Stimulated activated CD8-positive, alpha-beta memory T cell treated with anti-CD3 and anti-CD28 coated beads, Interleukin-2, amount 100 ng/mL, for 1 hour (primary cell): ENCODE results near the gene NRDE2.
"Not testable (repeated sequence)": the region's sequence is repeated elsewhere in the genome, so short reads cannot be mapped to it uniquely, and the experiment has no call there.

ENCODE experiments used
- DNase-seq, 2 donors: peaks; one replicate each; pipeline ENCODE4 v3.0.0-alpha.2; 2020; ENCODE audit warnings: low read depth in 2 of 2

Gene NRDE2

DNA sequence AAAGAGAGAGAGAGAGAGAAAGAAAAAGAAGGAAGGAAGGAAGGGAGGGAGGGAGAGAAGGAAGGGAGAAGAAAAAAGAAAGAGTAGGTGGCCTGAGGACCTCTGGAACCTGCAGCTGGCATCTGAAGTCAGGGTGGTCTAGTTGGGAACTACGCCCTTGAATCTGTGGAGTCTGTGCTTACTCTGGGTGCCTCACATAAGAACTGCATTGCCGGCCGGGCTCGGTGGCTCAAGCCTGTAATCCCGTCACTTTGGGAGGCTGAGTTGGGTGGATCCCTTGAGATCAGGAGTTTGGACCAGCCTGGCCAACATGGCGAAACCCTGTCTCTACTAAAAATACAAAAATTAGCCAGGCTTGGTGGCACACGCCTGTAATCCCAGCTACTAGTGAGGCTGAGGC is 10.0 kb upstream of the NRDE2 start:
- no peak for DNase-seq

DNA sequence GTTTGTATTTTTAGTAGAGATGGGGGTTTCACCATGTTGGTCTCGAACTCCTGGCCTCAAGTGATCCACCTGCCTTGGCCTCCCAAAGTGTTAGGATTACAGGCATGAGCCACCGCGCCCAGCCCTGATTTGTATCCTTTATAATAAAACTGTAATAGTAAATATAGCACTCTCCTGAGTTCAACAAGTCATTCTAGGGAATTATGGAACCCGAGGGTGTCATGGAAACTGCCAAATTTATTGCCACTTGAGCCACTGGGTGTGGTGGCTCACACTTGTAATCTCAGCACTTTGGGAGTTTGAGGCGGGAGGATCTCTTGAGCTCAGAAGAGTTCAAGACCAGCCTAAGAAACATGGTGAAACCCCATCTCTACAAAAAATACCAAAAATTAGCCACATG is 9.5 kb upstream of the NRDE2 start:
- DNase-seq = not testable (repeated sequence)

DNA sequence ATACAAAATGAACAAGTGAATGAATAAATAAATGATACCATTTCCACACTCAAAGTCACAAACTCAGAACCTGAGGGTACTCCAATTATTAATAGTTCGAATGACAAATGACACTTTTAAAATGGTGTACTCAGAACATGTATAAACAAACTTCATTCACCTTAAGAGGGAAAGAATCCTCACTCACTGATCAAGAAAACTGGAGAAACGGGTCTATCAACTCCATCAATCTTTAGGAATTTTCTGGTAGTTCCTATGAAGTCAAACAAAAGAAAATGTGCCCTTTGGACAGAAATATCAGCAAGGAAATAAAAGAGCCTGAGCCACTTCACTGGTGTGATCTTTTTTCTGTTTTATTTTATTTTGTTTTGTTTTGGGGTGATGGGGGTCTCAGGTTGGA is 5.2 kb upstream of the NRDE2 start:
- no peak for DNase-seq

DNA sequence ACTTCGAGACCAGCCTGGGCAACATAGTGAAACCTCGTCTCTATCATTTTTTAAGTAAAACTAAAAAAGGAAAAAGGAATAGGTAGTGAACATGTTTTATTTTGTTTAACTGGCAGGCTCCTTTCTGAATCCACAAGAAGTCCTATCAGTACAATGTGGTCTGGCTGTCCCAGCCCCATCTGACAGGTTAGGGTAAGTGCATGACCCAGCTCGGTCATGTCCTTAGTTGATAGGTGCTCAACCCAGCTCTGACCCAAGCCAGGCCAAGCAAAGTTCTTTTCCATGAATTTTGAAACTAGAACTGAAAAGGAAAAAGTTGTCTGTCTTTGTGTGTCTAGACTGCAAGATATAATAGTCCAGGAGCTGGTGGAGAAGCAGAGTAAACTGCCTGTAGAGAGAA is 4.7 kb upstream of the NRDE2 start:
- DNase-seq = no peak

DNA sequence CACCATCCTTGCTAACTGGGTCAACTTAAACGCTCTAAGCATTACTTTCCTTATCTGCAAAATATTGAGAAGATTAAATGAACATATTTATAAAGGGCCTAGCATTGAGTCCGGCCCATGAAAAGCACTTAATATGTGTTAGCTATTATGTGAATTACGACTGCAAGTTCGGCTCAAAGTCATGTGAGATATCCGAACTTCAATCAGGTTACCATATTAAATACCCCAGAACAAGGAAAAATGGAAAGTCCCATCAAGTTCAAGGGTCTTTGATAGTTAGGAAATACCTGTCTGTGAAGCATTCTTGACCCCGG is 487 bp upstream of the NRDE2 start:
- no peak for DNase-seq

DNA sequence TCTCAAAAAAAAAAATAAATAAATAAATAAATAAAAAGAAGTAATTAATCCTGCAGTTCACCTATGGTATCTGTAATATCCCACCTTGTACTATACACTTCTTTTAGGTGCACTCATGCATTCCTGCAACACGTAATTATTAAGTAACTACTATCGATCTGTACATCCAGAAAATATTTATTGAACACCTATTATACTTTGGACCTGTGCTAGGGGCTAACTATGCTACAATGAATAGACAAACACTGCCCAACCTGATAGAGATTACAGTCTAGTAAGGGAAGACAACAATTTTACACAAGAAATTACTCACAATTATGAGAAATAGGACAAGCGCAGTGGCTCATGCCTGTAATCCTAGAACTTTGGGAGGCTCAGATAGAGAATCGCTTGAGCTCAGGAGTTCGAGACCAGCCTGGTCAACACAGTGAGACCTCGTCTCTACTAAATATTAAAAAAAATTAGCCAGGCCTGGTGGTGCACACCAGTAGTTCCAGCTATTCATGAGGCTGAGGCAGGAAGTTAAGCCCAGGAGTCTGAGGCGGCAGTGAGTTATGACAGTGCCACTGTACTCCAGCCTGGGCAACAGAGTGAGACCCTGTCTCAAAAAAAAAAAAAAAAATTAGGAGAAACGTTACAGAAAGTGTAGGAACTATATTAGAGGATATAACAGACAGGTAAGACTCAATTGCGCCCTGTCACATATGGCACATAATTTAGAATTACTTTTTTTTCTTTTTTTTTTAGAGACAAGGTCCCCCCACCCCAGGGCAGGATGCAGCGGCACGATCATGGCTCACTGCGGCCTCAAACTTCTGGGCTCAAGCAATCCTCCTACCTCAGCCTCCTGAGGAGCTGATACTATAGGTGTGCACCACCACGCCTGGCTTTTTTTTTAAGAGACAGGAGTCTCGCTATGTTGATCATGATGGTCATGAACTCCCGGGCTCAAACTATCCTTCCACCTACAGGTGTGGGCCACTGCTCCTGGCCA is 1.2 kb downstream of the NRDE2 start:
- no peak for DNase-seq

DNA sequence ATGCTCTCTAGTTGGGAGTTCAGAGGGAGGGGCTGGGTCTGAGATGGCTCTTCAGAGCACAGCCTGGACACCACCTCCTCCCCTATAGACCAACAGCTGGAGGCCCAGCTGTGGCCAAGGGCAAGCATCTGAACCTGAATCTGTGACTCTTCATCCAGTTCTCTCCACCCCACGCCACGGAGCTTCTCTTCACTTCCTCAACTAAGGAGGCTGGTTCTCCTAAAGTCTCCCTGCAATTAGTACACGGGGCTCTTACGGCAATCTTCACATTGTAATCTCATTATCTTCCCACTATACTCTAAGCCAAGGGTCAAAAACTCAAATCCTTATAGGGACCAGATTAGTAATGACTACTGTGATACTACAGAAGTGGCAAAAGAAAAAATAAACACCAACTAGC is 9.8 kb downstream of the NRDE2 start:
- DNase-seq = no peak

DNA sequence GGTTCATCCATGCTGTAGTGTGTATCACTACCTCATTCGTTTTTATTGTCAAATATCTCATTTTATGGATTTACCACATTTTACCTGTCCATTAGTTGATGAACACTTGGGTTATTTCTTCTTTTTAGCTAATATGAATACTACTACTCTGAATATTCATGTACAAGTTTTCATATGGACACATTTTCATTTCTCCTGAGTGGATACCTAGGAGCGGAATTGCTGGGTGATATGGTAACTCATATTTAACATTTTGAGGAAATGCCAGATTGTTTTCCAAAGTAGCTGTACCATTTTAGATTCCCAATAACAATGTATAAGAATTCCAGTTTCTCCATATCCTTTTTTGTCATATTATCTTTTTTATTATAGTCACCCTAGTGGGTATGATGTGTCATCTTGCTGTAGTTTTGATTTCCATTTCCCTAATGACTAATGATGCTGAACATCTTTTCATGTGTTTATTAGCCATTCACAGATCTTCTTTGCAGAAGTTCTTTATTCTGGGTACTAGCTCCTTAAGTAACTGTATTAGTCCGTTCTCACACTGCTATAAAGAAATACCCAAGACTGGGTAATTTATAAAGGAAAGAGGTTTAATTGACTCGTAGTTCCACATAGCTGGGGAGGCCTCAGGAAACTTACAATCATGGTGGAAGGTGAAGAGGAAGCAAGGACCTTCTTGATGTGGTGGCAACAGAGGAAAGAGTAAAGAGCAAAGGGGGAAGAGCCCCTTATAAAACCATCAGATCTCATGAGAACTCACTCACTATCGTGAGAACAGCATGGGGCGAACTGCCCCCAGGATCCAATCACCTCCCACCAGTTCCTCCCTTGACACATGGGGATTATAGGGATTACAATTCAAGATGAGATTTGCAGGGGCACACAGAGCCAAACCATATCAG is 11.9 kb downstream of the NRDE2 start:
- no peak for DNase-seq

DNA sequence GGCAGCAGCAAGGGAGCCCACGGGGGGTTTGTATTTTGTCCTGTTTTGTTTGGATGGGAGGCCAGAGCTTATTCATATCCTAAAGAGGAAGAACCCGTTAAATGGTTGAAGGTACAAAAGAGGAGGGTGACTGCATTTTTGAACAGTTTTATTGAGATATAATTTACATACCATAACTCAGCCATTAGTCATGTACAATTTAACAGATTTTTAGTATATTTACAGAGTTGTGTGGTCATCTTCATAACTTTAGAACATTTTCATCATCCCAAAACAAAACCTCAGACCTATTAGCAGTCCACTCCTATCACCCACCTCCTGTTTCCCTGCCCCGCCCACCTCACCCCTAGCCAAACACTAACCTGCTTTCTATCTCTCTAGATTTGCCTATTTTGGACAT is 12.6 kb downstream of the NRDE2 start:
- no peak for DNase-seq

DNA sequence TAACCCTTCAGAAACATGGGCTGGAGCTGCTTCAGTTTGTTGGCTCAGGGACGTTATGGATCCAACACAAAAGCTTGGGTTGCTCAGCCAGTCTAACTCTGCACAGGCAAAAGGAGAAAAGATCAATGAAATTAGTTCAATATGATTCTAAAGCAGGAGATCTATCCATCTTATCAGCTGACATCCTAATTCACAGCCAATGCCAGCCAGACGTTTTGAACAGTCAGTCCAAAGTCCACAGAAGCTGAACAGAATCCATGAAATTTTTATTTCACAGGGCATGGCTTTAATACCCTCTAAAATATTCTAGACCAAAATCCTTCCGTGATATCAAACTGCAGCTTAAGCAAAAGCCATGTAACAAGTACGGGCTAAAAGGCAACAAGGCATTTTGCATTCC is 13.7 kb downstream of the NRDE2 start:
- no peak for DNase-seq

DNA sequence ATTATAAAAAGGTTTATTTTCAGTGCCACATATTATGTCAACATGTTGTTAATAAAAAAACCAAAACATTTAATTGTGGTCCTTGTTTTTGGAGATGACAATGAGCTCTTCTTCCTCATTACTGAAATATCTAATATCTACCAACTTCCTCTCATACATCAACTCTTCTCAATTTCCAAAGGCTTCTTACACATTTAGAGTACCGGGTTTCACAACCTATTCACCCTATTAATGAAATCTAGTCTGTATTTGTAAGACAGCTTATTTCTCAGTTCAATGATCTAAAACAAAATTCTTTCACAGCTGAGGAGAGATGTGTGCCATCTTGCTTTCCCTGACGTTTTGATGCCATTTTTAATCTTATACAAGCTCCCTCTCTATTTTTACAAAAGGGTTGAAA is 14.5 kb downstream of the NRDE2 start:
- DNase-seq = no peak

DNA sequence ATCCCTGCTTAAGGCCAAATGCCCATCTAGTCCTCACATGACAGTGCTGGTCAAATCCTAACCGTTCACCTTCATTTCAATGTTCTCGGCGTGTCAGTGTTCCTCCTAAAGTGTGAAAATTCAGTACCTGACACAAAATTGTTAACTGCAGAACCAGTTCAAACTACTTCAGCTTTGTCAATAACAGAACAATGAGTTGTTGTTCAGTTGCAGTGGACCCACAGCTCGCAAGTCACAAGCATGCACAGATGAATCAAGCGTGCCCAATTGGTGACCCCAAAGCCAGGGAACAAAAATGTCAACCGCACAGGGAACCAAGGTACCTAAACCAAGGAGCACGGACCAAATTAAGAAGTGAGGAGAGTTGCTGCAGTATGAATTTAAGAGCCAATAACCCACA is 23.2 kb downstream of the NRDE2 start:
- DNase-seq = no peak

DNA sequence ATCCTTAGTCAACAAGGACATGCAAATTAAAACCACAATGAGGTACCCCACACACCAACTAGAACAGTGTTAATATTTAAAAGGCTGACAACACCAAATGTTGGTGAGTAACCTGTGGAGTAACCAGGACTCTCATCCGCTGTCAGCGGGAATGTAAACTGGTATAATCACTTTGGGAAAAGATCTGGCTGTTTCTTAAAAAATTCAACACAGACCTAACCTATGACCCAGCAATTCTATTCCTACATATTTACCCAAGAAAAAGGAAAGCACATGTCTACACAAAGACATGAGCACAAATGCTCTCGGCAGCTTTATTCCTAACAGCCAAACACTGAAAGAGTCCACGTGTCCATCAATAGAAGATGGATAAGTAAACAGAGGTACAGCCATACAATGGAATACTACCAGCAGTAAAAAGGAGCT is 26.6 kb downstream of the NRDE2 start:
- no peak for DNase-seq

DNA sequence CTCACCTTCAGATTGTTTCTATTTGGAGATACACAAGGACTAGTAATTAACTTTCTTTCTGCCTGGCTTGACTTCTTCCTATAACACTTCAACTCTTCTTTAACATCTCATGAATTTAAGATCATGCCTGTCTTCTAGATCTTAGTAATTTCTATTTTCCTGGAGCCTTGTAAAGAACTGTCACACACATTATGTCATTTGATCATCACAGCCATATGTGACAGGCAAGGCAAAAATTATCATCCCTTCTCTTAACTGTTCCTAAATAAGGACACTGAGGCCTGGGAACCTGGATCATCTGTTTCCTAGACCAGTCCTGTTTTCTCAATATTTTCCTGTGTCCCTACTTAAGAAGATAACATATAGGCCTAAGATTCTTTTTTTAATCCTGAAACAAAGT is 27.2 kb downstream of the NRDE2 start:
- DNase-seq = no peak

DNA sequence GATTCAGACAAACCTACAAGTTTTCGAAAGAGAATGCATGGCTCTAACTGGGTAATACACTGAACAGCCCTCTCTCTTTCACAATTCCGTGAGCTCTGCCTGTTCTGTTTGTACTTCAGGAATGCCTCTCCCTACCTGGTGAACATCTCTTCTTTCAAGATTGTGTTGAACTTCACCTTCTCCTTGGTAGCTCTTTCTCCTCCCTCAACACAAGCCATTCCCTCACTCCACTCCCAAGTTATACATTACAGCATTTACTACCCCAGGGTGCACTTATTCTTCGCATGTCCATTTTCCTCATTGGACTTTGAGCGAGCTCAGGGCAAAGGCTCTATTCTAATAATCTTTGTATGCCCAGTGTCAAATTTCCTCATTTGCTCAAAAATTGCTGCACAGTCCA is 28.3 kb downstream of the NRDE2 start:
- no peak for DNase-seq

DNA sequence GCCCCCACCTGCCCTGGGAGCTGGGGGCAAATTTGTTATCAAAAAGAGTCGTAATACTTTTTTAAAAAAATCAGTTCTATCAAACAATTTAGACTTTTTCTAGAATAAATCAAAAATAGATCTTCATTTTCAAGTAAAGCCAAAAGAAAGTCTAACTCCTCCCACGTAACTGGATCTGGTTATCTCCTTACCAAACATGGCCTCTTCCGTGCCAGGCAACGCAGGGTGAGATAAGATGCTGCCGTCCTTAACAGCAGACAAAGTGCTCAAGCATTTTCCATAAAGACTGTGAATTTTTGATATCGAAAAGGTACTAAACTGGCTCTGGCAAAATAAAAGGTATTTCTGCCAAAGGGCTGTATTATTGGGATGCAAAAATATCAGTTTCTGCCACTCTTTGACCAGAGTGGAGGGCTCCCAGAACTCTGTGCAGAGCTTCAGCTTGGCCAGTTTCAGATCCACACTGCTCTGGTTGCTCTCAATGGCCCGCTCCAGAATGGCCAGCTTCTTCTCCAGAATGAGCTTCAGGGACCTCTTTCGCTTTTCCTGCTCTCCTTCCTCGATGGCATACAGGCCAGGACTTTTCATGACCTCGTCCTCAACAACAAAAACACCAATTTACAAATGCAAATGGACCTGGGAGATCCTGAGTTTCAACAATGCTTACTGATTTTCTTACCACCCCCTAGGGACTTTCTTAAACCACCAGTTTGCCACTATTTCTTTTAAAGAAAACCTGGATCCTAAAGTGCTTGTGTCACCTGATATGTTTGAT is 29.0 kb downstream of the NRDE2 start:
- DNase-seq = no peak

DNA sequence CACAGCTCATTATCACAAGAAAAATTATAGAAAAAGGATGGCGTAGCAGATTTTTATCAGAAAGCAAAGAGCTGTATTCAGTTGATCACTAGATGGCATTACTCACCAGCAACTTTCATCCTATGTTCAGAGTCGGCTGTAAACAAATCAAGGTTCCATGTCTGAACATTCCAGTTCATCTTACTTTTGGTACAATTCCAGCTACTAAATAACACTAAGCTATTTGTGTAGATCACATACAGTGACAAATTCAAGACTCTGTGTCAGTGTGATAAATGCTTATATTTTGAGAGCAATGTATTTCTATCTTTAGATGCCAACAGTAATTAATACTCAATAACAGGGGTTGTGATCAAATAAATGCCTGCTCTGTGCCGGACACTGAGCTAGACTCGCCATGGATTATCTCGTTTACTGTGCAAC is 30.1 kb downstream of the NRDE2 start:
- no peak for DNase-seq

DNA sequence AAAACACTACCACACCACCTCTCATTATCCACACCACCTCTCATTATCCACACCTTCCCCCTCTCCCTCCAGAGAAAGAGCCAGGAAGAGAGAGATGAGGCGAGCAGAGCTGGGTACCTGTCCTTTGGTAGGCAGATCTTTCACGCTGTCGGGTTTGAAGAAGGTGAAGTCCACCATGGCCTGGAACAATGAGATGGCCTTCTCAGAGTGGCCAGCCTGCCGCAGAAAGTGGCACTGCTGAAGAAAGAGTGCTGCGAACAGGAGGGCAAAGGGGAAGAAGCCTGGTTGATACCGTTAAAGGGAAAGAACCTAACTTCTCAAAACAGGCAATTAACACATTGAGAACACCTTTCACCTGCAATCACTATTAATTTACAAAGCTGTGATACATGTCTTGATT is 30.6 kb downstream of the NRDE2 start:
- no peak for DNase-seq

DNA sequence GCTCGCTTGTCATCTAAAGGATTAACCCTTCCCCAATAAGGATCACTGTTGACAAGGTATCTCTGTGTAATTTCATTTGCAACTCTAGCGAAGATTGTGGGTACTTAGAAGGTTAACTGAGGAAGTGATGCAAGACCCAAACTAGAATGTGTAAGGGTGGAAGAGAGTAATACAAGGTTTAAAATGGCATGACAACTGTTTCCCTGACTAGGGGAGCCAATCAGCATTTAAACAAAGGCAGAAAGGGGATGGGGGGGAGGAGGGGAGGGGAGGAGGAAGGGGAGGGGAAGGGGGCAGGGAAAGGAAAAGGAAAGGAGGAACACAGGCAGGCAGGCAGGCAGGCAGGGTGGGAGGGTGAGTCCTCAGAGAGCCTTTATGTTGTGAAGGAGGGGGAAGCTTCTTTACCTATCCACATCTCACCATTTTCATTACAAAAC is 31.1 kb downstream of the NRDE2 start:
- DNase-seq = no peak

DNA sequence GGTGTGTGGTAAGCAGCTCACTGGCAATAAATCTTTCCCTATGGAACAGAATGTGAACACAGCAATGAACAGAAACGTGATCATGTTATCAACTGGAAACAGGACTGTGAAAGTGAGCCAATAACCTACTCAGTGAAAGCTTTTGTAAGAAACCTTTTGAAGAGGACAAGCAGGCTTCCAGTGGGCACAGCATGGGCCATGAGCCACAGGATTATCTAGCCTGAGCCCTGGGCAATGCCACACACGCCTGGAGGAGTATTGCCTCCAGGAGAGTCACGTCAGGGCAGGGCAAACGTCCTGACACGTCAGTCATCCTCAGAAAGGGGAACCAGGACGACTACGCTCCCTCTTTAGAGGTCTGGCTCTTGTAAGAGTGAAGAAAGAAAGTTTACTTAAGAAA is 32.3 kb downstream of the NRDE2 start:
- no peak for DNase-seq

DNA sequence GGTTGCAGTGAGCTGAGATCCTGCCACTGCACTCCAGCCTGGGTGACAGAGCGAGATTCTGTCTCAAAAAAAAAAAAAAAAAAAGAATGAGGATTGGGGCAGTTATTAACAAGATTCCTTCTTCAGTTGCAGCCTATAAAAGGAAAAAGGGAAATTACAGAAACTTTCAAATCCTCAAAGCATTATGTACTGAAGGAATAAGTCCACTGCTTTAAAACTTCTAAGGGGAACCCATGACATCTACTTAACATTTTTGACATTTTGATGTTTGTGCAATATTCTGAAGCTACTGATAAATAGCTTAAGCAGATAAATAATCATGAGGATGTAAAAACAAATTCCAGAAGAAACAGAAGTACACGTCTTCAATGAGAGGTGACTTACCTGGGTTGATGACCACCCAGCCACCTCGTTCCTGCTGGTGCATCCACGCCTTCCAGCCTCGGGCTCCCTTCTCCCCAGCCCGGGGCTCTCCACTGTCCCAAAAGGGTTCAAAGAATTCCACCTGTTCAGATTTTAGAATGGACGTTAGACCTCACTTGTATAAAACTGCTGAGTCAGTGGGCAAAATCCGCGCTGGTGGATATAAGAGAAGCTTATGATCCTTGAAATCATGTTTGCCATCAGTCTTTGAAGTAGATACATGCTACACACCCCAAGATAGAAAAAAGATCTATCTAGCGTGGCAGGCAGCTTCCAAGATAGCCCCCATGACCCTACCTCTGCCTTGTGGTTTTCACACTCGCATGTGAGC is 33.7 kb downstream of the NRDE2 start:
- no peak for DNase-seq
